PC-9 (cell line): Measurements from ENCODE around the gene STN1. TPM values are rescaled to one million over a fixed set of nuclear protein-coding genes. Genes with fewer than 3 reads are reported as not detected.

Experiments
- BruUV-seq: library from RNA; stranded (reverse); fragments of 400-500 nt; replicated peaks from 2 replicates; lab custom pipeline; 2021; lab: Mats Ljungman, UMichigan
- CTCF ChIA-PET: fragments of 300-600 bp; sonication (Branson Sonifier 250); formaldehyde crosslinking; loops from one replicate; lab custom pipeline; 2022; ENCODE audit warnings: antibody characterized with exemption; lab: Charles Lee
- POLR2A ChIA-PET: fragments of 300-600 bp; sonication (Branson Sonifier 250); formaldehyde crosslinking; loops from one replicate; lab custom pipeline; 2022; ENCODE audit warnings: antibody characterized with exemption; ENCODE audit not compliant: unreplicated experiment; lab: Charles Lee
- DNase-seq, 2 experiments: peaks; one replicate each; pipeline versions ENCODE4 v3.0.0 to v3.0.0-alpha.2; 2015 to 2022; ENCODE audit warnings: mixed read lengths in 1 of 2
- H2AFZ ChIP-seq: fragments of 200-600 bp; sonication (generic); 2 replicates; pipeline ENCODE4 v1.8.1; 2017; ENCODE audit warnings: antibody characterized with exemption
- H3F3A ChIP-seq: fragments of 200-600 bp; sonication (generic); 2 replicates; pipeline ENCODE4 v1.8.1; 2017; ENCODE audit warnings: antibody characterized with exemption, mild to moderate bottlenecking, low read depth; ENCODE audit not compliant: insufficient read depth
- H3K27ac ChIP-seq: fragments of 200-600 bp; sonication (generic); 2 replicates; pipeline ENCODE4 v1.6.1; 2016; ENCODE audit warnings: mixed run types
- H3K27me3 ChIP-seq: fragments of 200-600 bp; sonication (generic); 2 replicates; pipeline ENCODE4 v1.6.1; 2016; ENCODE audit warnings: low read depth, mixed run types; ENCODE audit not compliant: insufficient read depth
- H3K36me3 ChIP-seq: fragments of 200-600 bp; sonication (generic); 2 replicates; pipeline ENCODE4 v1.6.1; 2016; ENCODE audit warnings: low read depth, mixed run types
- H3K4me1 ChIP-seq: fragments of 200-600 bp; sonication (generic); replicated peaks from 2 replicates; pipeline ENCODE4 v1.6.1; 2016; ENCODE audit warnings: mixed run types; ENCODE audit not compliant: insufficient read depth
- H3K4me2 ChIP-seq: fragments of 200-600 bp; sonication (generic); 2 replicates; pipeline ENCODE4 v1.6.1; 2017; ENCODE audit warnings: mixed run types
- H3K4me3 ChIP-seq: fragments of 200-600 bp; sonication (generic); 2 replicates; pipeline ENCODE4 v1.6.1; 2016; ENCODE audit warnings: mixed run types
- H3K79me2 ChIP-seq: fragments of 200-600 bp; sonication (generic); 2 replicates; pipeline ENCODE4 v1.6.1; 2017; ENCODE audit warnings: low read depth, mixed run types
- H3K9me2 ChIP-seq: fragments of 200-600 bp; sonication (generic); 2 replicates; pipeline ENCODE4 v1.8.1; 2017; ENCODE audit warnings: mild to moderate bottlenecking; ENCODE audit not compliant: insufficient read depth
- H3K9me3 ChIP-seq: fragments of 200-600 bp; sonication (generic); 2 replicates; pipeline ENCODE4 v1.8.1; 2016; ENCODE audit warnings: low read depth; ENCODE audit not compliant: insufficient read depth
- H4K20me1 ChIP-seq: fragments of 200-600 bp; sonication (generic); 2 replicates; pipeline ENCODE4 v1.8.1; 2017; ENCODE audit not compliant: insufficient read depth
- CTCF ChIP-seq: fragments of 200-600 bp; sonication (generic); conservative IDR thresholded peaks from 2 replicates; pipeline ENCODE4 v1.6.1; 2017; ENCODE audit warnings: mixed run types, antibody characterized with exemption, mild to moderate bottlenecking, moderate library complexity
- EZH2 ChIP-seq: fragments of 200-600 bp; sonication (generic); IDR thresholded peaks from 2 replicates; pipeline ENCODE4 v1.8.0; 2017; ENCODE audit warnings: antibody characterized with exemption, low read depth
- intact Hi-C: fragments of 100-400 bp; cut with micrococcal nuclease; formaldehyde crosslinking; loops from one replicate; pipeline ENCODE4 v1.10.0; 2022; ENCODE audit not compliant: unreplicated experiment
- total RNA-seq: library from RNA; stranded (reverse); gene quantifications from 2 replicates; pipeline ENCODE4 v1.2.3, GENCODE V29; 2021

Gene STN1
- total RNA-seq, 1 experiment from 2014 or later: 20.5 TPM

- H2AFZ ChIP-seq: no peak overlapping the region
- H3K27ac ChIP-seq: no peak overlapping the region
- H3F3A ChIP-seq: peaks cover 20% of the 10 kb centered on the region; the same call in 1 of the 2 replicates
- no peaks in the 10 kb centered on the region for H3K79me2 ChIP-seq
- DNase-seq: no peak
- intact Hi-C loops: no loop called here
- TF ChIP-seq CTCF (no peak), EZH2 (no peak)
- no peak overlapping the region for H3K4me2 ChIP-seq
- CTCF ChIA-PET: interaction anchor here (0.7 kb wide), 1 partner anchor 413 kb away, joined by 4 read pairs; no protein-coding TSS in a partner anchor
- BruUV-seq: no TSS peak
- no peaks in the 10 kb centered on the region for H4K20me1 ChIP-seq
- peaks cover 35% of the 10 kb centered on the region for H3K4me1 ChIP-seq
- H3K36me3 ChIP-seq: no peaks in the 10 kb centered on the region
- H3K4me3 ChIP-seq: no peak overlapping the region
- no peaks in the 10 kb centered on the region for H3K27me3 ChIP-seq
- peaks cover 5% of the 10 kb centered on the region; the same call in 1 of the 2 replicates for H3K9me3 ChIP-seq
- POLR2A ChIA-PET: no interaction called here
- H3K9me2 ChIP-seq: no peaks in the 10 kb centered on the region
These were observed 49.8 kb downstream of the STN1 start for GRCh38 chr10:103868200-103868599.

- Histone ChIP-seq H3K9me3 (peaks cover 5% of the 10 kb centered on the region; the same call in 1 of the 2 replicates), H2AFZ (no peak overlapping the region), H3K9me2 (no peaks in the 10 kb centered on the region), H3K4me1 (no peaks in the 10 kb centered on the region), H3K27ac (no peak overlapping the region), H3K4me2 (no peak overlapping the region), H4K20me1 (no peaks in the 10 kb centered on the region), H3K36me3 (no peaks in the 10 kb centered on the region), H3K79me2 (no peaks in the 10 kb centered on the region), H3K4me3 (no peak overlapping the region), H3K27me3 (no peaks in the 10 kb centered on the region), H3F3A (no peaks in the 10 kb centered on the region)
- no peak for DNase-seq
- ChIA-PET POLR2A (no interaction called here), CTCF (no interaction called here)
- no TSS peak for BruUV-seq
- no peak for TF ChIP-seq CTCF
- no peak for TF ChIP-seq EZH2
- intact Hi-C loops: no loop called here
These were observed 56.5 kb downstream of the STN1 start for GRCh38 chr10:103861505-103861904.

- Histone ChIP-seq H2AFZ (no peak overlapping the region), H3F3A (no peaks in the 10 kb centered on the region), H3K27ac (no peak overlapping the region), H3K36me3 (no peaks in the 10 kb centered on the region), H4K20me1 (no peaks in the 10 kb centered on the region), H3K27me3 (no peaks in the 10 kb centered on the region), H3K4me3 (no peak overlapping the region), H3K79me2 (no peaks in the 10 kb centered on the region), H3K9me2 (no peaks in the 10 kb centered on the region), H3K4me2 (no peak overlapping the region), H3K9me3 (no peaks in the 10 kb centered on the region), H3K4me1 (peaks cover 2% of the 10 kb centered on the region; the same call in 1 of the 2 replicates)
- POLR2A ChIA-PET: no interaction called here
- BruUV-seq: no TSS peak
- CTCF ChIA-PET: no interaction called here
- intact Hi-C loops: loop anchor here (1.0 to 10.0 kb wide), 3 partner anchors 25 to 265 kb away; no protein-coding TSS in a partner anchor
- TF ChIP-seq CTCF: peak; percentile 75
- TF ChIP-seq EZH2: no peak
- DNase-seq: peak in 1 of 2 experiments; percentile 50
These were observed 58.6 kb downstream of the STN1 start for GRCh38 chr10:103859161-103860086.
